GM18951 (cell line): Measurements from ENCODE around the gene BATF3.

Experiments used
- POLR2A ChIP-seq: IDR thresholded peaks from 4 replicates; pipeline ENCODE4 v1.6.1; 2011; ENCODE audit warnings: mild to moderate bottlenecking; ENCODE audit not compliant: insufficient read length, insufficient read depth; ENCODE audit errors: extremely low read depth
- in situ Hi-C: fragments of 300-500 bp; cut with MboI; formaldehyde crosslinking; loops from one replicate; pipeline ENCODE4 v1.12.0; 2022; ENCODE audit warnings: low sequenced_read_pairs, mixed read lengths, inconsistent platforms; ENCODE audit not compliant: unreplicated experiment

The BATF3 gene

DNA sequence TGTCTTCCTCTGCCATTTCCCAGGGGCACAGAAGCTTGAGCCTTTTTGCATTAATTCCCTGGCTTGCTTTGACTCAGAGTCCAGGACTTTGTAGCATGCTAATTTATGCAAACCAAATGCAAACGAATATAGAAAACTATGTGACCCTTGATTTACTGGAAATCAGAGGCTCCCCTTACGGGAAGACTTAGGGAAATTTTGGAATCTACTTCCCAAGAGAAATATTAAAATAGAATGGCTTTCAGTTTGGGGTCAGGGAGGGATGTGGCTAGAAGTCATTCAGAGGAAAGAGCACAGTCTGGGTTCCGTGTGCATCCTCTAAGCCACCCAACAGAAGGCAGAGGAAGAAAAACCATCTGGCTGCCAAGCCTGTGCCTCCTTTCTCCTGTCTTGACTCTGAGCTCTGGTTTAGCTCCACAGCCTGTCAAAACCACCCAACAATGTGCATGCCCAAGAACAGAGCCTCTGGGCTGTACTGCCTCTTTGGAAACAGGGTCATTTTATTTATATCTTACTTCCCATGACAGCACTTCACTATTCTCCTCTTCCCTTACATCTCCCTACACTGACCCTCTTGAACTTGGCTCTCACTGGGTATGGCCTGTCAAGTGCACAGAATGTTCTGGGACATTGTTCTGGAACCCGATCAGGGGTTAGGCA, 61.0 kb downstream of the BATF3 start:
- no peak for TF ChIP-seq POLR2A
- in situ Hi-C loops, result no loop called here

- TF ChIP-seq POLR2A, result no peak
- in situ Hi-C loops, result no loop called here
These were observed 61.7 kb downstream of the BATF3 start for GRCh38 chr1:212637902-212638301.
